GM23248 (cell line): ENCODE data around the gene SAP30BP. TPM values are rescaled to one million over a fixed set of nuclear protein-coding genes. Genes with fewer than 3 reads are reported as not detected.

ENCODE experiments used
- DNase-seq: peaks from one replicate; pipeline ENCODE4 v3.0.0-alpha.2; 2015
- H2AFZ ChIP-seq: fragments of 200-600 bp; sonication (generic); 2 replicates; pipeline ENCODE4 v1.6.1; 2016; ENCODE audit warnings: antibody characterized with exemption
- H3F3A ChIP-seq: fragments of 200-600 bp; sonication (generic); 2 replicates; pipeline ENCODE4 v1.6.1; 2016; ENCODE audit warnings: mild to moderate bottlenecking, antibody characterized with exemption, mixed run types; ENCODE audit not compliant: insufficient read depth
- H3K27ac ChIP-seq: fragments of 200-600 bp; sonication (generic); 2 replicates; pipeline ENCODE4 v1.5.1; 2016; ENCODE audit warnings: mild to moderate bottlenecking
- H3K27me3 ChIP-seq: fragments of 200-600 bp; sonication (generic); replicated peaks from 2 replicates; pipeline ENCODE4 v1.6.1; 2016; ENCODE audit warnings: mild to moderate bottlenecking; ENCODE audit not compliant: insufficient read depth
- H3K36me3 ChIP-seq: fragments of 200-600 bp; sonication (generic); 2 replicates; pipeline ENCODE4 v1.6.1; 2016; ENCODE audit warnings: low read depth, mild to moderate bottlenecking
- H3K4me1 ChIP-seq: fragments of 200-600 bp; sonication (generic); 2 replicates; pipeline ENCODE4 v1.6.1; 2016; ENCODE audit warnings: mild to moderate bottlenecking; ENCODE audit not compliant: insufficient read depth
- H3K4me2 ChIP-seq: fragments of 200-600 bp; sonication (generic); one replicate; pipeline ENCODE4 v1.6.1; 2016; ENCODE audit warnings: mild to moderate bottlenecking; ENCODE audit not compliant: unreplicated experiment
- H3K4me3 ChIP-seq: fragments of 200-600 bp; sonication (generic); 2 replicates; pipeline ENCODE4 v1.5.1; 2016; ENCODE audit warnings: mild to moderate bottlenecking
- H3K79me2 ChIP-seq: fragments of 200-600 bp; sonication (generic); 2 replicates; pipeline ENCODE4 v1.6.1; 2016; ENCODE audit warnings: mild to moderate bottlenecking; ENCODE audit not compliant: insufficient read depth
- H3K9ac ChIP-seq: fragments of 200-600 bp; sonication (generic); 2 replicates; pipeline ENCODE4 v1.6.1; 2016; ENCODE audit warnings: mild to moderate bottlenecking
- H3K9me2 ChIP-seq: fragments of 200-600 bp; sonication (generic); 2 replicates; pipeline ENCODE4 v1.6.1; 2016; ENCODE audit warnings: mixed run types, mild to moderate bottlenecking, moderate library complexity; ENCODE audit not compliant: insufficient read depth
- H3K9me3 ChIP-seq: fragments of 200-600 bp; sonication (generic); one replicate; pipeline ENCODE4 v1.6.1; 2017; ENCODE audit warnings: low read depth
- H4K20me1 ChIP-seq: fragments of 200-600 bp; sonication (generic); 2 replicates; pipeline ENCODE4 v1.6.0; 2016; ENCODE audit not compliant: insufficient read depth
- EZH2 ChIP-seq: fragments of 200-600 bp; sonication (generic); IDR thresholded peaks from 2 replicates; pipeline ENCODE4 v1.6.1; 2018; ENCODE audit warnings: antibody characterized with exemption, mild to moderate bottlenecking; ENCODE audit not compliant: insufficient read depth, poor library complexity, severe bottlenecking
- EZH2phosphoT487 ChIP-seq: fragments of 200-600 bp; sonication (generic); IDR thresholded peaks from 2 replicates; pipeline ENCODE4 v1.6.1; 2018; ENCODE audit warnings: antibody characterized with exemption, moderate library complexity, mild to moderate bottlenecking, low read depth; ENCODE audit not compliant: insufficient read depth
- WGBS, 2 experiments: methylation state at CpG; one replicate each; pipeline ENCODE4 v1.1.6; 2015 to 2017; ENCODE audit warnings: low lambda C conversion rate in 2 of 2, low coverage in 1 of 2; ENCODE audit errors: missing lambda C conversion rate in 2 of 2; 5-methylcytosine and 5-hydroxymethylcytosine counted together
- in situ Hi-C: fragments of 300-500 bp; cut with MboI; formaldehyde crosslinking; loops from 2 replicates; pipeline ENCODE4 v1.15.0; 2020
- polyA plus RNA-seq: library from polyadenylated mRNA; unstranded; fragments of >200 nt; fragmentation: Nextera tagmentation; extraction: Ambion mirVana; gene quantifications from 2 replicates; pipeline ENCODE4 v1.2.1, GENCODE V29; 2016
- total RNA-seq: library from RNA; depleted of rRNA; stranded (reverse); fragments of >200 nt; shearing (Covaris generic); gene quantifications from 2 replicates; pipeline ENCODE4 v1.2.3, GENCODE V29; 2014

SAP30BP gene
- total and polyA plus RNA-seq, 2 experiments from 2014 or later = 60.8 to 93.1 TPM

GRCh38 chr17:75647921-75648320 is 19.2 kb upstream of the SAP30BP start:
- in situ Hi-C loops = no loop called here
- H3K4me1 ChIP-seq = no peaks in the 10 kb centered on the region
- DNase-seq = no peak
- no peaks in the 10 kb centered on the region for H4K20me1 ChIP-seq
- H3K9me2 ChIP-seq = no peaks in the 10 kb centered on the region
- H3K27ac ChIP-seq = no peak overlapping the region
- no peaks in the 10 kb centered on the region for H3K9me3 ChIP-seq
- H3K36me3 ChIP-seq = peaks cover 4% of the 10 kb centered on the region; the same call in 1 of the 2 replicates
- no peak overlapping the region for H3K9ac ChIP-seq
- H3K79me2 ChIP-seq = no peaks in the 10 kb centered on the region
- 91 to 94% methylated on average over 7 of the region's 7 CpGs for WGBS, 2 experiments
- H3F3A ChIP-seq = no peaks in the 10 kb centered on the region
- no peak overlapping the region for H2AFZ ChIP-seq
- no peaks in the 10 kb centered on the region for H3K27me3 ChIP-seq
- TF ChIP-seq EZH2phosphoT487 = no peak
- no peak for TF ChIP-seq EZH2
- H3K4me3 ChIP-seq = no peak overlapping the region
- no peak overlapping the region for H3K4me2 ChIP-seq

- no peaks in the 10 kb centered on the region for H3K79me2 ChIP-seq
- H3K4me2 ChIP-seq = no peak overlapping the region
- DNase-seq = no peak
- WGBS, 2 experiments = 94% methylated on average over 6 of the region's 6 CpGs
- H3K9me3 ChIP-seq = no peaks in the 10 kb centered on the region
- H4K20me1 ChIP-seq = no peaks in the 10 kb centered on the region
- H3K9me2 ChIP-seq = no peaks in the 10 kb centered on the region
- no peak overlapping the region for H3K4me3 ChIP-seq
- H3F3A ChIP-seq = no peaks in the 10 kb centered on the region
- peaks cover 4% of the 10 kb centered on the region; the same call in 1 of the 2 replicates for H3K36me3 ChIP-seq
- in situ Hi-C loops = loop anchor here (10.0 kb wide), 1 partner anchor 55 kb away; no protein-coding TSS in a partner anchor
- TF ChIP-seq EZH2 (no peak), EZH2phosphoT487 (no peak)
- H3K27me3 ChIP-seq = no peaks in the 10 kb centered on the region
- H3K27ac ChIP-seq = no peak overlapping the region
- no peaks in the 10 kb centered on the region for H3K4me1 ChIP-seq
- H2AFZ ChIP-seq = no peak overlapping the region
- H3K9ac ChIP-seq = no peak overlapping the region
Measured at GRCh38 chr17:75649687-75650086, 17.5 kb upstream of the SAP30BP start.

- no peak overlapping the region for H3K9ac ChIP-seq
- TF ChIP-seq EZH2phosphoT487 = no peak
- TF ChIP-seq EZH2 = no peak
- in situ Hi-C loops = loop anchor here (10.0 kb wide), 1 partner anchor 56 kb away; no protein-coding TSS in a partner anchor
- DNase-seq = no peak
- no peak overlapping the region for H3K27ac ChIP-seq
- no peak overlapping the region for H2AFZ ChIP-seq
- H3K4me1 ChIP-seq = no peaks in the 10 kb centered on the region
- no peaks in the 10 kb centered on the region for H3F3A ChIP-seq
- no peaks in the 10 kb centered on the region for H3K9me2 ChIP-seq
- peaks cover 4% of the 10 kb centered on the region; the same call in 1 of the 2 replicates for H3K36me3 ChIP-seq
- 94 to 97% methylated on average over 7 of the region's 7 CpGs for whole genome bisulfite sequencing, 2 experiments
- H3K9me3 ChIP-seq = no peaks in the 10 kb centered on the region
- H3K79me2 ChIP-seq = no peaks in the 10 kb centered on the region
- no peak overlapping the region for H3K4me3 ChIP-seq
- no peaks in the 10 kb centered on the region for H3K27me3 ChIP-seq
- H3K4me2 ChIP-seq = no peak overlapping the region
- H4K20me1 ChIP-seq = no peaks in the 10 kb centered on the region
Measured at GRCh38 chr17:75650874-75651273, 16.3 kb upstream of the SAP30BP start.

- Histone ChIP-seq H3K4me3 (no peak overlapping the region), H3K4me1 (no peaks in the 10 kb centered on the region), H3K9me2 (no peaks in the 10 kb centered on the region), H4K20me1 (no peaks in the 10 kb centered on the region), H3K27ac (no peak overlapping the region), H3K27me3 (no peaks in the 10 kb centered on the region), H3K36me3 (peaks cover 4% of the 10 kb centered on the region; the same call in 1 of the 2 replicates), H2AFZ (no peak overlapping the region), H3F3A (no peaks in the 10 kb centered on the region), H3K9me3 (no peaks in the 10 kb centered on the region), H3K4me2 (no peak overlapping the region), H3K79me2 (no peaks in the 10 kb centered on the region), H3K9ac (no peak overlapping the region)
- DNase-seq = no peak
- in situ Hi-C loops = loop anchor here (10.0 kb wide), 1 partner anchor 58 kb away; no protein-coding TSS in a partner anchor
- WGBS, 2 experiments = 98 to 99% methylated on average over 5 of the region's 5 CpGs
- TF ChIP-seq EZH2 (no peak), EZH2phosphoT487 (no peak)
Measured at GRCh38 chr17:75652341-75652740, 14.8 kb upstream of the SAP30BP start.
